DMS153 (cell line): ENCODE measurements around the gene FAM241B.
A peak's percentile ranks its signal among the peaks of the same experiment; 100 is the strongest.

Experiments
- DNase-seq: peaks from one replicate; lab custom pipeline; 2025; lab: John Stamatoyannopoulos, UW

FAM241B gene

GRCh38 chr10:69629897-69630650 lies at the start of gene FAM241B:
TSS of gene FAM241B (plus strand) at chr10:69630247. CDS start at chr10:69631744, 1,497 bp downstream.
- peak; percentile 31 for DNase-seq

DNA sequence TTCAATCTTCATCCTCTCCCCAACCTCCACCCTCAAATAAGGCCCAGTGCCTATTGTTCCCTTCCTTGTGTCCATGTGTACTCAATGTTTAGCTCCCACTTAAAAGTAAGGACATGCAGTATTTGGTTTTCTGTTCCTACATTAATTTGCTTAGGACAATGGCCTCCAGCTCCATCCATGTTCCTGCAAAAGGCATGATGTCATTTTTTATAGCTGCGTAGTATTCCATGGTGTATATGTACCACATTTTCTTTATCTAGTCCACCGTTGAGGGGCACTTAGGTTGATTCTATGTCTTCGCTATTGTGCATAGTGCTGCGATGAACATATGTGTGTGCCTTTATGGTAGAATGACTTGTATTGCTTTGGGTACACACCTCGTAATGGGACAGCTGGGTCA lies 49.6 kb upstream of the FAM241B start:
- DNase-seq, result no peak

GRCh38 chr10:69583106-69583505 lies 46.9 kb upstream of the FAM241B start:
- peak; percentile 13 for DNase-seq

DNA sequence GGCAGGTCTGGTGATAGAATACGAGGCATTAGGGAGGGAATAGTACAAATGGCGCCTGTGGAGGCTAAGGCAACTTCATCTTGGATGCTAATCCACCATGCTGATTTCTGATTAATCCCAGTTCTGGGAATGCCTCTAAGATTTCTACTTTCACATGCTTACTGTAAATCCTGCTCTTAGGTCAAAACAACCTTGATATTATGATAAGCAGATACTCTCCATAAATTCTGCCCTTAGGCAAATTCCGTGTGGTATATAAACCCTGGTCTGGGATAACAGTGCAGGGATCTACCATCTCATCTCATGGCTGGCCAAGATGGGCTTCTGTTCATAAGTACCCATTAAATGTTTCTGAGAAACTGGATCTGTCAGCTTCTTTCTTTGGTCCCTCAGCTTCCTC lies 45.4 kb upstream of the FAM241B start:
- DNase-seq, result no peak

GRCh38 chr10:69588358-69588757 lies 41.7 kb upstream of the FAM241B start:
- DNase-seq, result no peak

- DNase-seq, result no peak
Measured at GRCh38 chr10:69600761-69601330, 29.2 kb upstream of the FAM241B start.

DNA sequence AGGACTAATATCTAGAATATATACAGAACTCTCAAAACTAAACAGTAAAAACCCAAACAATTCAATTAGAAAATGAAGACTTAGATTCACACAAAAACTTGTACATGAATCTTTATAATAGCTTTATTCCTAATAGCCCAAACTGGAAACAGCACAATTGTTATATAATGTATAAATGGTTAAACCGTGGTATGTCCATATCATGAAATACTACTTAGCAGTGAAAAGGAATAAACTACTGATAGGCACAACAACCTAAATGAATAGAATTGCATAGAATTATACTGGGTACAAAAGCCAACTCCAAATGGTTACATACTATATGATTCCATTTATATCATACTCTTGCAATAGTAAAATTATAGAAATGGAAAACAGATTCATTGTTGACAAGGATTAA lies 21.0 kb upstream of the FAM241B start:
- no peak for DNase-seq

DNA sequence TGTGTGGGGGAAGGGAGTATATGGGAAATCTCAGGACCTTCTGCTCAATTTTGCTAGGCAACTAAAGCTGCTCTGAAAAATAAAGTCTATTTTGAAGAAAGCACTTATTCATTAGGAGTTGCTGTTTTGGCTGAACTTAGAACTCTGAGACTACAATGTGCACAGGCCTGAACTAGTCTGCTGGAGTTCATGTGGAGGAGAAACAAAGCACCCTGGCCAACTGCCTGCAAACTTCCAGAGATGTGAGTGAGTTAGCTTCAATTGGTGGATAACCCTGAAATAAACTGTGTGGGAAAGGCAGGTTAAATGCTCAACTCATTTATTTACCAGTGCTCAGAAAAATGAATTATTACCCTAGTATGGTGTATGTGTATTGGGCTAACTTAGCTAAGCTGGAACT lies 17.3 kb upstream of the FAM241B start:
- DNase-seq, result no peak

DNA sequence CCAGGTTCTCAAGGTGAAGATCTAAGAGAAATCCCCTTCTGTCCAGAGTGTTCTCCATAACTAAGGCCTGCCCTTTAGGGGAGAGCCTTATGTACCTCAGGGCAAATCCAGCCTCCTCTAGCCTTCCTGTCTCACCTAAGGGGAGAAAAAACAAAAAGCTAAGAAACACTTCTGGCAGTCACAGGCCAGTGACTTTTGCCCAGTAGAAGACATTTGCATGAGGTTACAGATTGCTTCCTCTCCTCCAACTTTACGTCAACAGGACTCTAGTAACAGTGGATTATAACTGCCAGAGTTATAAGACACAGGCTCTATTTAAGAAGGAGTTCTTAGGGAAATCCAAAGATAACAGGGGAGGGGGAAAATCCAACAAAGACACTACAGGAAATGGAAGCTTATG lies 15.9 kb upstream of the FAM241B start:
- DNase-seq, result no peak

GRCh38 chr10:69616358-69616757 lies 13.7 kb upstream of the FAM241B start:
- no peak for DNase-seq

DNA sequence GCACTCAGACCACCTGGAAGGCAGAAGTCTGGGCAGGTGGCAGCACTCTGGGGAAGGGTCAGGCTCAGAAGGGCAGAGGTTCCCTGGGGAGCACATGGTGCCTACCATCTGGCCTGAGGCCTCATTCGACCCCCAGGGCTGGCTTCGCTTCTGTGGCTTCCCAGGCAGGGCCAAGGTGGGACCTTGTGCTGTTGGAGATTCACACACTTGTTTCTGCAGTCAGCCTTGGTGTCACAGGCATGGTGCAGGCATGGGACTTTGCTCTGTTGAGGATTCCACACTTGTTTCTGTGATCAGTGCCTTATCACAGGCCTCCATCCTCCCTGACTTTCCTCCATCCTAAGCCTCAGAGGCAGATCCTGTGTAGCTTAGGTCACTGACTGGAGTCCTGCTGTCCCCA lies 11.3 kb upstream of the FAM241B start:
- no peak for DNase-seq

GRCh38 chr10:69619626-69620025 lies 10.4 kb upstream of the FAM241B start:
- DNase-seq, result no peak

DNA sequence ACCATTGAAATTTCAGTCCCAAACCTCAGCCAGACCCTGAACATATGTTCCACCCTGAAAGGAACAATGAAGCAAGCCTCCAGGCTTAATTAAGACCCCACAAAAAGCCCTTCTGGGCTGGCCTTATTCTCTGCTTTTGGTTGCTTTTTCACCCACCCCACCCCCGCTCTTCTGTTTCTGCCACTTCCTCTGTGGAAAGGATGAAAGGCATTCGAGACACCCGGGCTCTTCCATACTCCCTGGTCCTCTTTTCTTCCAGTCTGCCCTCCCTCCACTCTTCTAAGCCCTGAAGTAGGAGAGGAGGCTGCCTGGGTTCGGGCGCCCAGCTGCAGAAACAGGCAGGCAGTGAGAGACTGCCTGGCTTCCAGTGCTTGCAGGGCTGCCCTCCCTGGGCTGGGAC lies 9.4 kb upstream of the FAM241B start:
- no peak for DNase-seq

- no peak for DNase-seq
Measured at GRCh38 chr10:69624245-69624786, 5.7 kb upstream of the FAM241B start.

DNA sequence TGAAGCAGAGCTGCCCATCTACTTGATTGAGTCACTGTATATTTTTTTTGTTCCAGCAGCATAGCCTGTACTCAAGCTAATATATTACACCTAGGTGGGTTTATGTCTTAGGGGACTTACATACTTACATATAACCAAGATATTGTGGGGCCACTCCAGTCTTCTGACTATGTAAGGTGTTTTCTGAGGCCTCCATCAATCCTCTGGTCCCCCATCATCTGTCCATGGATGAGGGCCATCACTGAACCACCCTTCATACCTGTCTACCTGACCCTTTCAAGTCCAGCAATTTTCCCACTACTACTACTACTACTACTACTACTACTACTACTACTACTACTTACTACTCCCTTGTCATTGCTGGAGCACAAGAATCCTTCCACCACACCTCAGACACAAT lies 3.2 kb upstream of the FAM241B start:
- DNase-seq, result no peak

GRCh38 chr10:69628891-69629290 lies 1.2 kb upstream of the FAM241B start:
- DNase-seq, result peak; percentile 39

- DNase-seq, result no peak
Measured at GRCh38 chr10:69629519-69629896, 539 bp upstream of the FAM241B start.

GRCh38 chr10:69630651-69631400 lies 779 bp downstream of the FAM241B start:
- DNase-seq, result no peak

DNA sequence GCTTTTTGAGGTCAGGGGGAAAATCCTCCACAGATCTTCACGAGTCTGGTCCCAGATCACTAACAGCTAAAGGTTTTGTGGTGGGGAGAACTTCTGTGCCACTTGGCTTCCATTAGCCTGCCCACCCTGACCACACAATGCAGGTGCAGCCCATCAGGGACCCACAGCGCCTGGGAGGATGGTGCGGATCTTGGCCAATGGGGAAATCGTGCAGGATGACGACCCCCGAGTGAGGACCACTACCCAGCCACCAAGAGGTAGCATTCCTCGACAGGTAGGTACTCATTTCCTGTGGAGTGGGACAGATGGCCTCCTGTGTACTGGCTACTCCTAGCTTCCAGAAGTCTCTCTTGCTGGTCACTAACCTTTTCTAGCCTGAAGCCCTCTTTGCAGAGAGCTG lies 1.5 kb downstream of the FAM241B start:
- DNase-seq, result no peak

DNA sequence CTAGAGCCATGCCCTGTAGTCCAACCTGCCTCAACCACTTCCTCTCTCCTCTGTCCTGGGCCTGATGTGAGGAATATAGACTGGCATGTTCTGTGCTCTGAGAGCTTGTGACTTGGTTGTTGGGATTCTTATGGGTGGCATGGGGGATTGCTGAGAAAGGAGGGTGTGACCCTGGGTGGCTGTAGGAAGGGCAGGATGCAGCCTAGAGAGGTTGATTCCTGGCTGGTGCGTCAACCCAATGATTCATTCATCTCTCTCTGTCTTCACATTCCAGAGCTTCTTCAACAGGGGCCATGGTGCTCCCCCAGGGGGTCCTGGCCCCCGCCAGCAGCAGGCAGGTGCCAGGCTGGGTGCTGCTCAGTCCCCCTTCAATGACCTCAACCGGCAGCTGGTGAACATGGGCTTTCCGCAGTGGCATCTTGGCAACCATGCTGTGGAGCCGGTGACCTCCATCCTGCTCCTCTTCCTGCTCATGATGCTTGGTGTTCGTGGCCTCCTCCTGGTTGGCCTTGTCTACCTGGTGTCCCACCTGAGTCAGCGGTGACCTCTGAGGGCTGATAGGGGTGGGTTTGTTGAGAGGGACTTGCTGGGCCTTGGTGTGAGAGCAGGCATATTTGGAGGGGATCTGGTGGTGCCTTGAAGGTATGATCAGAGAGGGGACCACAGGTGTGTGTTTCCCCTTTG lies 2.6 kb downstream of the FAM241B start:
- DNase-seq, result no peak

GRCh38 chr10:69633673-69634635 lies 3.9 kb downstream of the FAM241B start:
- DNase-seq, result no peak
